Activated naive CD8-positive, alpha-beta T cell treated with anti-CD3 and anti-CD28 coated beads for 36 hours (primary cell): ENCODE data around the gene CRYGC. TPM values are rescaled to one million over a fixed set of nuclear protein-coding genes. Genes with fewer than 3 reads are reported as not detected.

Experiments used
- DNase-seq: peaks from one replicate; pipeline ENCODE4 v3.0.0; 2021
- H3K27ac Mint-ChIP-seq: one replicate; pipeline ENCODE4 v1.8.0; 2022; ENCODE audit warnings: mild to moderate bottlenecking, moderate library complexity, mixed read lengths
- H3K27me3 Mint-ChIP-seq: one replicate; pipeline ENCODE4 v1.8.0; 2022; ENCODE audit warnings: mild to moderate bottlenecking, mixed read lengths
- H3K36me3 Mint-ChIP-seq: one replicate; pipeline ENCODE4 v1.8.0; 2021; ENCODE audit warnings: mild to moderate bottlenecking, mixed read lengths
- H3K4me1 Mint-ChIP-seq: one replicate; pipeline ENCODE4 v1.8.0; 2021; ENCODE audit warnings: mixed read lengths
- H3K4me3 Mint-ChIP-seq: one replicate; pipeline ENCODE4 v1.8.0; 2022; ENCODE audit warnings: mild to moderate bottlenecking, moderate library complexity, mixed read lengths
- H3K9me3 Mint-ChIP-seq: one replicate; pipeline ENCODE4 v1.8.0; 2022; ENCODE audit warnings: mixed read lengths
- total RNA-seq, 2 experiments: library from RNA; stranded (reverse); gene quantifications; one replicate each; pipeline ENCODE4 v1.2.3, GENCODE V29; 2021

Gene CRYGC, protein sequence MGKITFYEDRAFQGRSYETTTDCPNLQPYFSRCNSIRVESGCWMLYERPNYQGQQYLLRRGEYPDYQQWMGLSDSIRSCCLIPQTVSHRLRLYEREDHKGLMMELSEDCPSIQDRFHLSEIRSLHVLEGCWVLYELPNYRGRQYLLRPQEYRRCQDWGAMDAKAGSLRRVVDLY
- total RNA-seq = not detected

DNA sequence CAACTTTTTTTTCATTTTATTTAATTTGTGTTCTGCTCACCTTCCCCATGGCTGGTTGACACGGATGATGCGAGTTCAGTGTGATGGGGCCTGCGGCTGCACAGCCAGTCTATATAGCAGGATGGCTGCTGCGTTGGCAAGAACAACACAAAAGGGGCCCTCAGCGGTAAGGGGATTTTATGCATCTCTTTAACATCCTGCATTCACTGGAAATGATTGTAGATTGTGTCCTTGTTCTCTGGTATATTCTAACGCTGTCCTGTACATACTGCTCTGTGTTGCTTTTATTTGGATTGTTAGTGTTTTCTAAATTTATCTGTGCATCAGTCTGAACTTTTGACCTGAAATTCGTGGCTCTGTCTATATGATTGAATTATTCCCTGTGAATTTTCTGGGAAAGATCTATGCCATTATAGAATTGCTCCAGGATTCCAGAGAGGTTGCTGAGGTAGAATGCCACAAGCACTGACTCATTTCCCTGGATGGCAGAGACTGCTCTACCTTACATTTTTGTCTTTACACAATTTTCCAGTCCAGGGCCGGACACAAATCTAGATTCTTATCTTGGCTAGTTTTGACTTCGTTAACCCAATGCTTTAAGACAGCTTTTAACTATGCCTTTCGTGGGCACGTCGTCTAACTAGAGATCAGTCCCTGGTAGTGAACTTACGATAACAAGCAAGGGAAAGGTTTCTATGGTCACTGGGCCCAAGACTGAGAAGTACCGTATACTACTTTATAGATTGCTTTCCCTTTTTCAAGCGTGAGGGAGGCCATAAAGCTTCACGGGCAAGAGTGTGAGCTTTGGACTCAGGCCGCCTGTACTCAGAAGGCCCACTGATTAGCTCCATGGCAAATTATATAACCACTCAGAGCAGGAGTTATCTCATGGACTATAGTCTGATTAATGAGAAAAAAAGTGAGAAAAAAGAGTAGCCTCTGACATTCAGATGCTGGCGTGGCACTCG lies at the start of gene CRYGC:
TSS of gene CRYGC (minus strand) at position 85 of the 968 bp plus-strand sequence. CDS start at position 49, 36 bp downstream.
- H3K4me3 Mint-ChIP-seq = no peak within 1 kb of the TSS
- no peak for DNase-seq
- no peak within 1 kb of the TSS for H3K27ac Mint-ChIP-seq
- H3K4me1 Mint-ChIP-seq = peaks cover 3% of the 10 kb centered on the region
- no peaks in the 10 kb centered on the region for H3K36me3 Mint-ChIP-seq
- peaks cover 17% of the 10 kb centered on the region for H3K27me3 Mint-ChIP-seq
- peaks cover 3% of the 10 kb centered on the region for H3K9me3 Mint-ChIP-seq

DNA sequence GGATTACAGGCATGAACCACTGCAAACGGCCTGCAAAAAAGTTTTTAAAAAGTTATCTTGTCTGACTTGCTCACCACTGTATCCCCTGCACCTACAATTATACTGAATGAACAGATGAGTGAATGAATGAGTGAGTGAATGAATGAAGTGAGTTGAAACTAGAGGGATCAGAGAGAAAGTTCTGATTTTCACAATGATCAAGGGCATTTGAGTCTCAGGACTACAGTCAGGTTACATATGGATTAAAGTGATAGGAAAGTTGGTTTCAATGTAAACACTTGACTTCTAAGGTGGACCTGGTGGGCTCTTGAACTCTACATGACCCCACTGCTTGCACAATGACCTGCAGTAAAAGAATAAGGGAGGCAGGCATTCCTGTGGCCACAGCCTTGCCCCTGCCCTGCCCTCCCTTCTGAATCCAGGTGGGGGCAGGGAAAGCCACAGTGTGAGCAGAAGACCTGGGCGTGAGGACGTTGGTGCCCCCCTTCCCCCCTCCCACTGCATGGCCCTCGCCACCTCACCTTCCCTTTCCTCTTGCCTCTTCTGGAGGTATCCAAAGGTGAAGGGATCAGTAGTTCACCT lies 49.5 kb upstream of the CRYGC start:
- Mint-ChIP-seq H3K36me3 (no peaks in the 10 kb centered on the region), H3K27ac (no peak overlapping the region), H3K9me3 (no peaks in the 10 kb centered on the region), H3K4me3 (no peak overlapping the region), H3K27me3 (peaks cover 18% of the 10 kb centered on the region), H3K4me1 (peaks cover 1% of the 10 kb centered on the region)
- no peak for DNase-seq

DNA sequence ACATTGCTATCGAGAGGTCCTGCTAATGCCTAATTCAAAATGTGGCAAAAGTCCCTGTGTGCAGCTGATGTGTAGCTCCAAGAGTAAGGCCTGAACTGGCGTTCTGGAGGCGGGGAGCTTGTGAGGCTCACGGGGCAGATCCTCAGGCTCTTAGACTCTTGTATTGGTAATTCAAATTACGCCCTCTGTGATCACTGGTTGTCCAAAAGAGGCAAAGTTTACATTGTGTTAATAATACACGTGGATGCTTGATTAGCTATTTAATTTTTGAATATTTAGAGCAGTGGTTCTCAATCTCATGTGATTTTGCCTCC lies 46.2 kb upstream of the CRYGC start:
- H3K4me1 Mint-ChIP-seq = peaks cover 1% of the 10 kb centered on the region
- H3K9me3 Mint-ChIP-seq = no peaks in the 10 kb centered on the region
- no peak overlapping the region for H3K4me3 Mint-ChIP-seq
- no peaks in the 10 kb centered on the region for H3K36me3 Mint-ChIP-seq
- peaks cover 16% of the 10 kb centered on the region for H3K27me3 Mint-ChIP-seq
- no peak for DNase-seq
- no peak overlapping the region for H3K27ac Mint-ChIP-seq

DNA sequence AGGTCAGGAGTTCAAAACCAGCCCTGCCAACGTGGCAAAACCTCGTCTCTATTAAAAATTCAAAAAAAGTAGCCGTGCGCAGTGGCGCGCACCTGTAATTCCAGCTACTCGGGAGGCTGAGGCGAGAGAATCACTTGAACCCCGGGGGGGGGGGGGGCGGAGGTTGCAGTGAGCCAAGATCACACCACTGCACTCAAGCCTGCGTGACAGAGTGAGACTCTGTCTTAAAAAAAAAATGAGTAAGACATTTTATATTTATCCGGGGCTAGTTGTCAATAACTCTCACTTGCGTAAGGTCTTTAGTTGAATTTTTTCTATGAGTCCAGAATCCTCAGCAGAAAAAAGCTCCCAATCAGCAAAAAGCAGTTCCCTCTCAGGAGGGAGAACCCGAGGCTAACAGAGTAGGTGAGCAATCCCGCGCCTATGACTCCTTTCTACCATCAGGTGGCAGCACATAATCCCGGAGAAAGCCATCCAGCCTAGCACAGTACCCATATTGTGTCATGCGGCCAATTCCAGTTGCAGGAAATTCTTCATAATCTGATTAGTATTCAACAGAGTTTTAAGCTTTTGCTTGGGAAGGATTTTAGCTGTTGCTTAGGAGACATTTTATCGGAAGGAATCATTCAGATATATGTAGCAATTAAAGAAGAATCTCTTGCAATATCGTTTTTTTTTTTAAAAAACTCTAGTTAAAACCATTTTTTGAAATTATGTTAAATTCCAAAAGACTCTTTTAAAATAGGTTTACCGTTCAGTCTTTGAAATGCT lies 45.6 kb upstream of the CRYGC start:
- H3K36me3 Mint-ChIP-seq = no peaks in the 10 kb centered on the region

DNA sequence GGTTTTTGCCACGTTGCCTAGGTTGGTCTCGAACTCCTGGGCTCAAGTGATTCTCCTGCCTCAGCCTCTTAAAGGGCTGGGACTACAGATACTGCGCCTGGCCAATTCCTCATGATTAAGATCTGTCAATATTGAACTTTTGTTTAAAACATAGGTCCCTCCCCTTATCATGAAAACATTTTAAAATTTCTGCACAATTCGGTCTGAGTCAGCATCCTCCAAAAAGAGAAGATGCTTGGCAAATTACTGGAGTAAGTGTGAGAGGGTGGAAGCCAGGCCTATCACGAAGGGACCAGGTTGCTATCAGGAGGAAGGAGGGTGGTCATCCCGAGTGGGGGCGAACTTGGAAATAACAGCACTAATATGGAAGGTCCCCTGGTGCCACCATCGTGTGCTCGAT lies 44.5 kb upstream of the CRYGC start:
- H3K9me3 Mint-ChIP-seq = no peaks in the 10 kb centered on the region
- H3K36me3 Mint-ChIP-seq = no peaks in the 10 kb centered on the region

More for the DNA sequence above, 45.6 kb upstream of the CRYGC start:
- Mint-ChIP-seq H3K4me1 (peaks cover 1% of the 10 kb centered on the region), H3K27me3 (peaks cover 18% of the 10 kb centered on the region), H3K4me3 (no peak overlapping the region), H3K9me3 (no peaks in the 10 kb centered on the region), H3K27ac (no peak overlapping the region)
- peak; percentile 38 for DNase-seq

DNA sequence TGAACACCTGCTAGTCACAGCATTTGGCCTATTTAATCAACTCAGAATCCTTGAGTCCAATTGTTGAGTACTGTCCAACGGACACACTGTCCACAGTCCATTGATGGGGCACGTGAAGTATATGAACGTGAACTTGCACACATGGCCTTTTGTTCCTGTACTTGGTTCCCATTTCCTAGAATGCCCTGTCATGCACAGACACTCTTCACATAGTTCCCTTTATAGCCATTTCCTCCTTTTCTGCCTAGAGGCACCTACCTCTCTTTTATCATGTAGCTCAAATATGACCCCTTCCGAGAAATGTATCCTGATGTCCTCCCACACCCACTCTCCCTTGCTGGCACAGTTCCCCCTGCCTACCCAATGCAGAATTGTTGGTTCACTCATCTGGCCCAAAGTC lies 42.5 kb upstream of the CRYGC start:
- Mint-ChIP-seq H3K27me3 (peaks cover 27% of the 10 kb centered on the region), H3K9me3 (no peaks in the 10 kb centered on the region), H3K27ac (no peak overlapping the region), H3K4me1 (peaks cover 1% of the 10 kb centered on the region), H3K36me3 (no peaks in the 10 kb centered on the region), H3K4me3 (no peak overlapping the region)
- no peak for DNase-seq

More for the DNA sequence above, 44.5 kb upstream of the CRYGC start:
- no peak for DNase-seq
- Mint-ChIP-seq H3K4me1 (peaks cover 1% of the 10 kb centered on the region), H3K4me3 (no peak overlapping the region), H3K27ac (no peak overlapping the region), H3K27me3 (peaks cover 24% of the 10 kb centered on the region)

DNA sequence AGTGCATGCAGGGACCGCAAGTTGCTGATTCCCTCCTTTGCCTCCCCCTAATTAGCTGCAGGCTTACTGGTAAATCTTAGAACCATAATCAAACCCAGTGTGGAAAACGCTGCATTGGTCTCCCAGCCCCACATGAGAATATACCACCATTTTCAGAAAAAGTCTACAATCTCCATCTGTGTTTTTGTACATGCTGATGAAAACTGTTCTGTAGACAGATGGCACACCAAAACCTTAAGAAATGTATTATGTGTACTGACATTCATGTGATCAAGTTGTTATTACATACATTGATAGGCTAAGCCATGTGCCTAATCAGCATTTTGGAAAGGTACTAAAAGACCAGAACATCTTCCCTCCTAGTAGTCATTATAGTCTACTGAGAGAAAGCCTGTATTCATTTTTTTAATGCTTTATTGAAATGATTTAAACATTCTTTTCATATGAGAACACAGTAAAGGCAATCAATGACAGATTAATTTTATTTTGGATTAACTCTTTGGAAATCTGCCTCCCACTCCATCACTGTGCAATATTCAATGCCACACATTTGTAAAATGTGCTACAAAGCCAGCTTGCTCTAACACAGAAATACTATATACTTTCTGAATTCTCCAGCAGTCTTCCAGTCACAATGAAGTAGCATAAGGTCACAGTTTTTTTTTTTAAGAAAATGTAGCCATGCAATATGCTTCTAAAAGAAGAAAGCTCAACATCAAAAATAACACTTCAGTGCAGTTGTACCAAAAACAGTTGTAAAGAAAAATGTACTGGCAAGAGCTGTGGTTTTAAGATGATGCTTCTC lies 35.5 kb upstream of the CRYGC start:
- no peaks in the 10 kb centered on the region for H3K9me3 Mint-ChIP-seq
- no peak overlapping the region for H3K27ac Mint-ChIP-seq
- no peaks in the 10 kb centered on the region for H3K36me3 Mint-ChIP-seq
- H3K4me1 Mint-ChIP-seq = no peaks in the 10 kb centered on the region
- peaks cover 15% of the 10 kb centered on the region for H3K27me3 Mint-ChIP-seq
- no peak overlapping the region for H3K4me3 Mint-ChIP-seq
- no peak for DNase-seq

DNA sequence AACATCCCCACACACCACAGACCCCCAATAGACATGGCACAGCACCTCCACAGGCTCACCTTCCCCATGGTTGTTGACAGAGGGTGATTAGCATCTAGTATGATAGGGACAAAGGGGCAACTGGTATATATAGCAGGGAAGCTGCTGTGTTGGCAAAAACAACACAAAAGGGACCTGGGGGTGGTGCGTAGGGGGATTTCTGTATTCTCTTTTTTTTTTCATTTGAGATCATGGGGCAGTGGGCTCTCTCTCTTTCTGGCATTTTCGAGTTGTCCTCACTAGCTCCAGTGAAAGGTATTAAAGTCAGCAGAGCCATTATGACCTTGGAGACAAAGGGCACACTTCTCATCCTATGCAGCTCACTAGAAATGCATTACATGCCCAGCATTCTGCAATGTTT lies 33.9 kb upstream of the CRYGC start, which contains the start of gene CRYGA:
TSS of gene CRYGA (minus strand) at position 101 of the 400 bp plus-strand sequence. CDS start at position 68, 33 bp downstream.
- H3K4me3 Mint-ChIP-seq = no peak within 1 kb of the TSS
- no peak within 1 kb of the TSS for H3K27ac Mint-ChIP-seq
- no peaks in the 10 kb centered on the region for H3K36me3 Mint-ChIP-seq
- no peaks in the 10 kb centered on the region for H3K9me3 Mint-ChIP-seq
- DNase-seq = no peak
- H3K27me3 Mint-ChIP-seq = peaks cover 5% of the 10 kb centered on the region
- no peaks in the 10 kb centered on the region for H3K4me1 Mint-ChIP-seq

DNA sequence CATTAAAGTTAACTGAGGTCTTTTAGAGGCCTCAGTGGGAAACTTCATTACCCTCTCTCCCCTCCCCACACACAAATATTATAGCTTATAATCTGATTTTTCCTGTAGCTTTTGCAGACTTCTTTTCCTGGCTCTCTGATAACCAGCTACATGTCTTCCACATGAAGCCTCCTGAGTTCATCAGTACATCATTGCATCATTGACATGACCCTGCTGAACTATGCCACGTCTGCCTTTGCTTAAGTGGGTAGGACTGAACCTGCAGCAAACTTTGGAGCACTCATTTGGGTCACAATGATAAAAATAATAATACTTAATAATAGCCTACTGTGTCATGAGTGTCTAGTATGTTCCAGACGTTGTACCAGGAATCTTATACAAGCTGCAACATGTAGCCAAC lies 26.8 kb upstream of the CRYGC start:
- H3K9me3 Mint-ChIP-seq = no peaks in the 10 kb centered on the region

DNA sequence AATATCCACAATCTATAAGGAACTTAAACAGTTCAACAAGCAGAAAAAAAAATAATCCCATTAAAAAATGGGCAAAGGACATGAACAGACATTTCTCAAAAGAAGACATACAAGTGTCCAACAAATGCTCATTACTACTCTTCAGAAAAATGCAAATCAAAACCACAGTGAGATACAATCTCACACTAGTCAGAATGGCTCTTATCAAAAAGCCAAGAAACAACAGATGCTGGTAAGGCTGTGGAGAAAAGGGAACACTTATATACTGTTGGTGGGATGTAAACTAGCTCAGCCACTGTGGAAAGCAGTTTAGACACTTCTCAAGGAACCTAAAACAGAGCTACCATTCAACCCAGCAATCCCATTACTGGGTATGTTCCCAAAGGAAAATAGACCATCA lies 23.5 kb upstream of the CRYGC start:
- H3K36me3 Mint-ChIP-seq = no peaks in the 10 kb centered on the region
- H3K4me3 Mint-ChIP-seq = no peak overlapping the region
- no peak for DNase-seq
- peaks cover 5% of the 10 kb centered on the region for H3K9me3 Mint-ChIP-seq
- no peak overlapping the region for H3K27ac Mint-ChIP-seq
- no peaks in the 10 kb centered on the region for H3K27me3 Mint-ChIP-seq
- no peaks in the 10 kb centered on the region for H3K4me1 Mint-ChIP-seq

More for the DNA sequence above, 26.8 kb upstream of the CRYGC start:
- no peak for DNase-seq
- Mint-ChIP-seq H3K36me3 (no peaks in the 10 kb centered on the region), H3K27ac (no peak overlapping the region), H3K27me3 (no peaks in the 10 kb centered on the region), H3K4me3 (no peak overlapping the region), H3K4me1 (no peaks in the 10 kb centered on the region)

DNA sequence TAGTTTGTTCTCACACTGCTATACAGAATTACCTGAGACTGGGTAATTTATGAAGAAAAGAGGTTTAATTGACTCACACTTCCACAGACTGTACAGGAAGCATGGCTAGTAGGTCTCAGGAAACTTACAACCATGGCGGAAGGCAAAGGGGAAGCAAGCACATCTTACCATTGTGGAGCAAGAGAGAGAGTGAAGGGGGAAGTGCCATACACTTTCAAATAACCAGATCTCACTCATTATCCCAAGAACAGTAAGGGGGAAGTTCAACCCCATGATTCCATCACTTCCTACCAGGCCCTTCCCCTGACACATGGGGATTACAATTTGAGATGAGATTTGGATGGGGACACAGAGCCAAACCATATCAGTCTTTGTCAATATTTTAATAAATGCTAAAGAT lies 21.3 kb upstream of the CRYGC start:
- no peak overlapping the region for H3K27ac Mint-ChIP-seq
- H3K4me1 Mint-ChIP-seq = no peaks in the 10 kb centered on the region
- no peak for DNase-seq
- H3K4me3 Mint-ChIP-seq = no peak overlapping the region
- H3K9me3 Mint-ChIP-seq = peaks cover 5% of the 10 kb centered on the region
- no peaks in the 10 kb centered on the region for H3K27me3 Mint-ChIP-seq
- no peaks in the 10 kb centered on the region for H3K36me3 Mint-ChIP-seq

DNA sequence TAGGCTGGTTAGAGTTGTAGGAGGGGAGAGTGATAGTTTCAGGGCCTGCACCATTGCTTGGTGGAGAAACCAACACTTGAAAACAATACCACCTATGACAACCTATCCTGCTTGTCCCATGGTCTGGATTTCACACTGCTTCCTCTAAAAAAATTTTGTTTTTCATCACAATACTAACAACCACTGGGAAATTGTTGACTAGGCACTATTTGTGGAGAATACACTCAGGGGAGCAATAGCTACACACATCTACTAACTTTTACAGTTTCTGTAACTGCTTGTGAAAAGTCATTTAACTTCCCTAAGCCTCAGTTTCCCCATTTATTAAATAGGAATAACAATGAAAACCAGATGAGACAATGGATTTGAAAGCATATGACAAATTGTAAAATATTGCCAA lies 20.5 kb upstream of the CRYGC start:
- peaks cover 5% of the 10 kb centered on the region for H3K9me3 Mint-ChIP-seq
- H3K27me3 Mint-ChIP-seq = no peaks in the 10 kb centered on the region
- no peak overlapping the region for H3K27ac Mint-ChIP-seq
- H3K36me3 Mint-ChIP-seq = no peaks in the 10 kb centered on the region
- no peaks in the 10 kb centered on the region for H3K4me1 Mint-ChIP-seq
- no peak for DNase-seq
- no peak overlapping the region for H3K4me3 Mint-ChIP-seq

DNA sequence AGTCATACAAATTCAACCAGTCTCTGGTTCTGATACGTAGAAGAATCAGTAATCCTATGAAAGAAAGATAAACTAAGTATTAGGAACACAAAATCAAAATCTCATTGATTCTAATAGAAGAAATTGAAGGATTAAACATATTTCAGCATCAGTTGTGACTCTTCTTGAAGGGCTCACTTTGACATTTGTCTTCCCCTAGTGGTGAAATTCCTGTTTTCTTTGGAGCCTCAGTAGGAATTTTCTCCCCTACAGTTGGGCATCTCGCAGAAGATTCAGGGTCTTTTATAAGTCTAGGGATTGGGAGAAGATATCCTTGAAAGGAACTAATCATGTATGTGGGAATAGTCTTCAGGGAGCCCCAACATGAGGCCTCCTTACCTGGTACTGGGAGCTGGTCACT lies 19.2 kb upstream of the CRYGC start:
- Mint-ChIP-seq H3K9me3 (peaks cover 5% of the 10 kb centered on the region), H3K36me3 (no peaks in the 10 kb centered on the region), H3K27ac (no peak overlapping the region), H3K27me3 (no peaks in the 10 kb centered on the region), H3K4me3 (no peak overlapping the region), H3K4me1 (no peaks in the 10 kb centered on the region)
- no peak for DNase-seq

DNA sequence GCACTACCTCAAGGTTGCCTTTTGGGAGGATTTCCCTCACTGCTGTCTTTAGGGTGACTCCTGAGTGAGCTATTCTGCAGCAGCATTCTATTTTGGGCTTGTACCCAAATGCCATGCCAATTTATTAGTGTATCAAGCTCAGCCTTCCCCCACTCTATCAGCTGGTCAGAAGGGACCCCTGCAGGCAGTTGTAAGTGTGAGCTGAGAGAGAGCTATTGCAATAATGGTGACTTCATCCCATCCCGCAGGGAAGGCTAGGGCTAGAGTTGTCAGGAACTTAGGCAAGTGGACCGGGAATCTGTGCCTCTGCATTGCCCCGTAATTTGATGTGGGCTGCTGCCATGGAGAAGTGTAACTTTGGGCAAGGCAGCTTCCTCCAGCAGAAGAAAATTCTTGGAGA lies 18.1 kb upstream of the CRYGC start:
- Mint-ChIP-seq H3K27me3 (no peaks in the 10 kb centered on the region), H3K4me1 (no peaks in the 10 kb centered on the region), H3K9me3 (peaks cover 5% of the 10 kb centered on the region), H3K27ac (no peak overlapping the region), H3K36me3 (no peaks in the 10 kb centered on the region), H3K4me3 (no peak overlapping the region)
- no peak for DNase-seq
